GM18873 (cell line): Measurements from ENCODE around the gene KLK4.

Experiments used
- ATAC-seq: cut with Tn5 transposase; IDR thresholded peaks from one replicate; pipeline ENCODE4 v1.9.1; 2021; ENCODE audit warnings: mild to moderate bottlenecking, moderate library complexity, moderate number of reproducible peaks; ENCODE audit not compliant: unreplicated experiment, low FRiP score

The KLK4 gene, protein sequence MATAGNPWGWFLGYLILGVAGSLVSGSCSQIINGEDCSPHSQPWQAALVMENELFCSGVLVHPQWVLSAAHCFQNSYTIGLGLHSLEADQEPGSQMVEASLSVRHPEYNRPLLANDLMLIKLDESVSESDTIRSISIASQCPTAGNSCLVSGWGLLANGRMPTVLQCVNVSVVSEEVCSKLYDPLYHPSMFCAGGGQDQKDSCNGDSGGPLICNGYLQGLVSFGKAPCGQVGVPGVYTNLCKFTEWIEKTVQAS

GRCh38 chr19:50911206-50912101, at the start of gene KLK4:
Gene KLK4, minus strand, starts transcription at chr19:50911395. Its CDS starts 657 bp downstream, at chr19:50910738.
- no peak for ATAC-seq

DNA sequence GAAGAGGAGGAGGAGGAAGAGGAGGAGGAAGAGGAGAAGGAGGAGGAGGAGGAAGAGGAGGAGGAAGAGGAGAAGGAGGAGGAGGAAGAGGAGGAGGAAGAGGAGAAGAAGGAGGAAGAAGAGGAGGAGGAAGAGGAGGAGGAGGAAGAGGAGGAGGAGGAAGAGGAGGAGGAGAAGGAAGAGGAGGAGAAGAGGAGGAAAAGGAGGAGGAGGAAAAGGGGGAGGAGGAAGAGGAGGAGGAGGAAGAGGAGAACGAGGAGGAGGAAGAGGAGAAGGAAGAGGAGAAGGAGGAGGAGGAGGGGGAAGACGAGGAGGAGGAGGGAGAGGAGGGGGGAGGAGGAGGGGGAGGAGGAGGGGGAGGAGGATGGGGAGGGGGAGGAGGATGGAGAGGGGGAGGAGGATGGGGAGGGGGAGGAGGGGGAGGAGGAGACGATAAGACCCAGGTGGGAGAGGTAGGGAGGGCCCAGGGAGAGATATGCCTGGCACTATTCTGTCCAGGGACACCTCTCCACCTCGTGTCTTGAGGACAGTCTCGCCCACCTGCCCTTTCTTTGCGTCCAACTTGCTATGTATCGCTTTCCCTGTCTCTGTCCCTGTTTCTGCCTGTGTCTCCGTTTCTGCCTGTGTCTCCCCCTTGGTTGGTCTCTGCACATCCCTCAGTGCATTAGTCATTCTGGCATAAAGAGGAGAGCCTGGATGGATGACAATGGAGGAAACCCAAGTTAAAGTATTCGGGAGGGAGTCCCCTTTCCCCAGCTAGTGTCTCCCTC, 48.7 kb upstream of the KLK4 start:
- no peak for ATAC-seq

GRCh38 chr19:50957587-50957986, 46.4 kb upstream of the KLK4 start:
- no peak for ATAC-seq

DNA sequence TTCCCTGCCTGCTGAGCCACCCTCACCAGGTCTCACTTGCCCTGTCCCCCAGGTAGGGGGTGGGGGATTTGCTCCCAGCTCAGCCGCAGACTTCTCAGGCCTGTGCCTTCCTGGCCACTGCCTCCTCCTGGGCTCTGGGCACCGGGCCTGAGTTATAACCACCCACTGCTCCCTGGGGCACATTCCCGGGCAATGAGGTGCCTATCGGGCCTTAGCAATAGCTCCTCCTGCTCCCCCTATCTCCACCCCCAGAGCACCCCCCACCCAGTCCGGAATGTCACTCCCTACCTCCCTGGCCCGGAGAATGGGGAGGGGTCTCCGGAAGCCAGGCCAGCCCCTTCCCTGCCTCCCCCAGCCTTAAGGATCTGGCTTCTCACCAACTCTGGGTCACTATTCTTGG, 41.7 kb upstream of the KLK4 start, which contains the start of gene KLK5:
TSS of gene KLK5 (minus strand) at position 129 of the 400 bp plus-strand sequence. CDS start 381 bp downstream, outside the sequence.
- no peak for ATAC-seq

- ATAC-seq: no peak
Measured at GRCh38 chr19:50949861-50950260, 38.7 kb upstream of the KLK4 start.

DNA sequence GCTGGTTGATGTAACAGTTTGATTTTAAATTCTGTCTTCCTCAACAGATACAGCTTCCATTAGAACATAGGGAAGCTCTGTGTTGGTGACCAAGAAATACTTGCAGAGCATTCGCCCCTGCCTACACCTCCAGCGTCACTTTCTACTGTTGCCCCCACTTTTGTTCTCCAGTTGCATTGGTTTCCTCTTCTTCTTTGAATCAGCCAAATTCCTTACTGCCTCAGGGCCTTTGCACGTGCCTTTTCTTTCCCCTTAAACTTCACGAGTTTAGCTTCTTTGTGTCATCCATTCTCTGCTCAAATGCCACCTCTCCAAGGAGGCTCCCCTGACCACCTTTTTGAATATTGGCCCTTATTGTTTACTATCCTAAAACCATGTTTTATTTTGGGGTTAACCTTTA, 35.9 kb upstream of the KLK4 start:
- ATAC-seq: no peak

DNA sequence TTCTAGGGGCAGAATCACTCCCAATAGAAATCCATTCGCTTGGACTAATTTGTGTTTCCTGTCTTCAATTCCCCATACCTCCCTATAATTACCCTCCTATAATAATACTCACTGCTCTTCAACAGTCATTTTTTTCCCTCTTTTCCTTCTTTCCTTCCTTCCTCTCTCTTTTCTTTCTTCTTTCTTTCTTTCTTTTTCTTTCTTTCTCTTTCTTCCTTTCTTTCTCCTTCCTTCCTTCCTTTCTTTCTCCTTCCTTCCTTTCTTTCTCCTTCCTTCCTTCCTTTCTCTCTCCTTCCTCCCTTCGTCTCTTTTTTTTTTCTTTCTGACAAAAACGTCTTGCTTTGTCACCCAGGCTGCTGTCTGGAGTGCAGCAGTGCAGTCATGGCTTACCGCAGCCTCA, 33.6 kb upstream of the KLK4 start:
- no peak for ATAC-seq

DNA sequence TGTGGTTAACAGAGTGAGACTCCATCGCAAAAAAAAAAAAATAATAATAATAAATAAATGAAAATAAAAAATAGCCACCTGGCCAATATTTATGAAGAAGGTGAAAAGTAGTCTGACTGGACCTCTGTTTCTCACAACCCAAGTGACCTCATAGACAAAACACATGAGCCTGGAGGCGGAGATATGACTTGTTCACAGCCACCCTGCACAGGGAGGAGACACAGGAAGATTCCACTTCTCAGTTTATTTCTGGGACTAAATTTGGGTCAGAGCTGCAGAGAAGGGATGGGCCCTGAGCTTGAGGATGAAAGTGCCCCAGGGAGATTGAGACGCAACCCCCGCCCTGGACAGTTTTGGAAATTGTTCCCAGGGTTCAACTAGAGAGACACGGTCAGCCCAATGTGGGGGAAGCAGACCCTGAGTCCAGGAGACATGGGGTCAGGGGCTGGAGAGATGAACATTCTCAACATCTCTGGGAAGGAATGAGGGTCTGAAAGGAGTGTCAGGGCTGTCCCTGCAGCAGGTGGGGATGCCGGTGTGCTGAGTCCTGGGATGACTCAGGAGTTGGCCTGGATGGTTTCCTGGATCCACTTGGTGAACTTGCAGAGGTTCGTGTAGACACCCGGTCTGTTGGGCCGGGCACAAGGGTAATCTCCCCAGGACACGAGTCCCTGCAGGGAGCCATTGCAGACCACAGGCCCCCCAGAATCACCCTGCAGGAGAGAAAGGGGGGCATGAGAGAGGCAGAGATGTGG, 32.1 kb upstream of the KLK4 start:
- no peak for ATAC-seq

DNA sequence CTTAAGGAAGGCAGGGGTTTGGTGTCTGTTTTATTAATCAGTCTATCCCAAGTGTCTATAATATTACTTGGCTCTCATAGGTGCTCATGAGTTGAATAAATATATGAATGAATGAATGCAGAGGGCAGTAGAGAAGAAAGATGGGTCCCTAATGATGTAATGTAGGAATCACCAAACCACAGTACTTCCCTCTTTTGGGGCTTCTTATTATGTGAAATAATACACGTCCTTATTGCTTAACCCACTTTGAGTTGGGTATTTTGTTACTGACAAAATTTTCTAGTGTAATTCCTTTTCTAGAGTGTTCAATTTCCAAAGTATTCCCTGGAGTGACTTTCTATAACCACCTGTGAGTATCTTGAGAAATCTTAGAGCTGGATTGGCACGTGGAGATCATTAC, 28.4 kb upstream of the KLK4 start:
- no peak for ATAC-seq

- no peak for ATAC-seq
Measured at GRCh38 chr19:50933640-50934039, 22.4 kb upstream of the KLK4 start.

GRCh38 chr19:50932690-50933083, 21.5 kb upstream of the KLK4 start:
- ATAC-seq: no peak

DNA sequence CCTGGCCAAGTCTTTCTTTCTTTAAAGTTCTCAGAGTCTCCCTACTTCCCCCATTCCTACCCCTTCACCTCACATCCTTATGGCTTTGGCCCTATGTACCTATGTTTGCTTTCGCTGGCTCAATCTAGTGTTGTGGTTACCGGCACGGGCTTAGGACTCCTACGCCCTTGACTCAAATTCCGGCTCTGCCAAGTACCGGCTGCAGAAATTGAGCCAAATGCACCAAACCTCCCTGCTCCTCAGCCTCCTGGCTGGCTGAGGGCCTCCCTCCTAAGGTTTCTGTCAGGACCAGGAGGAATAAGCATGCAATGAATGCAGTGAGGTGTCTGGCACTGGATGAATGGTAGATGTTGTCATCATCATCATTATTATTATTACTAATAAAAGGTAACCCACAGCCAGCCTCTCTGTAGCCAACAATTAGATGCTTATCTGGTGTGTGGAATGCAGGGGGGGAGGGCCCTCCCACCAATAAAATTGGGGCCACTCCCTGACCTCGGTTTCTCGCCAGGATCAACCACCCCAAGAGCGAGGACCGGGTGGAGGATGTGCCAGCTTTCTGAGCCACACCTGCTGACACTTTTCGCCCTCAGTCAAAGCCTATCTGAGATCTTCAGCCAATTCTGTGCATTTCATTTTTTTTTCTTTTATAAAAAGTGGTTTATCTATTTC, 21.0 kb upstream of the KLK4 start:
- ATAC-seq: no peak

GRCh38 chr19:50931023-50931422, 19.8 kb upstream of the KLK4 start:
- no peak for ATAC-seq

- no peak for ATAC-seq
Measured at GRCh38 chr19:50928831-50929230, 17.6 kb upstream of the KLK4 start.

- ATAC-seq: no peak
Measured at GRCh38 chr19:50926144-50926543, 14.9 kb upstream of the KLK4 start.

GRCh38 chr19:50925734-50926133, 14.5 kb upstream of the KLK4 start:
- ATAC-seq: no peak

- ATAC-seq: no peak
Measured at GRCh38 chr19:50924586-50924985, 13.4 kb upstream of the KLK4 start.

GRCh38 chr19:50922317-50922853, 11.2 kb upstream of the KLK4 start:
- ATAC-seq: no peak
